Panc1 (cell line): Measurements from ENCODE around the gene MED9. TPM values are rescaled to one million over a fixed set of nuclear protein-coding genes. Genes with fewer than 3 reads are reported as not detected.

Source experiments
- ATAC-seq: fragments of 200-7000 bp; cut with Tn5 transposase; 2 replicates; pipeline ENCODE4 v1.9.1; 2020; ENCODE audit warnings: mild to moderate bottlenecking, moderate library complexity
- BruUV-seq: library from RNA; stranded (reverse); fragments of 400-500 nt; replicated peaks from 2 replicates; lab custom pipeline; 2021; lab: Mats Ljungman, UMichigan
- CTCF ChIA-PET: fragments of 300-600 bp; sonication (Branson Sonifier 250); formaldehyde crosslinking; loops from one replicate; lab custom pipeline; 2022; ENCODE audit warnings: antibody characterized with exemption; lab: Charles Lee
- POLR2A ChIA-PET: fragments of 300-600 bp; sonication (Branson Sonifier 250); formaldehyde crosslinking; loops from one replicate; lab custom pipeline; 2022; ENCODE audit warnings: antibody characterized with exemption; lab: Charles Lee
- DNase-seq: peaks from one replicate; pipeline ENCODE4 v3.0.0-alpha.2; 2010; ENCODE audit warnings: low read depth, low spot score
- H3K27ac ChIP-seq: 2 replicates; pipeline ENCODE4 v1.5.1; 2011; ENCODE audit warnings: mild to moderate bottlenecking, low read length, inconsistent platforms
- H3K27me3 ChIP-seq: fragments of 200-500 bp; sonication (Bioruptor generic); 2 replicates; pipeline ENCODE4 v1.6.0; 2014; ENCODE audit warnings: low read length, inconsistent platforms; ENCODE audit not compliant: control insufficient read depth, insufficient read depth
- H3K36me3 ChIP-seq: fragments of 200-500 bp; sonication (Bioruptor generic); 2 replicates; pipeline ENCODE4 v1.5.1; 2014; ENCODE audit warnings: inconsistent platforms, mild to moderate bottlenecking, low read length, moderate library complexity; ENCODE audit not compliant: control insufficient read depth, insufficient read depth
- H3K4me1 ChIP-seq: 2 replicates; pipeline ENCODE4 v1.5.1; 2011; ENCODE audit warnings: inconsistent platforms, mild to moderate bottlenecking, low read length, moderate library complexity; ENCODE audit not compliant: control insufficient read depth, insufficient read depth
- H3K4me3 ChIP-seq, 2 experiments: 2 replicates each; pipeline ENCODE4 v1.5.1; 2011 to 2012; ENCODE audit warnings: low read depth in 2 of 2, low read length in 2 of 2, mild to moderate bottlenecking in 2 of 2, inconsistent platforms in 1 of 2, moderate library complexity in 1 of 2
- H3K9me3 ChIP-seq: fragments of 200-500 bp; sonication (Bioruptor generic); 2 replicates; pipeline ENCODE4 v1.5.1; 2014; ENCODE audit warnings: low read depth, mild to moderate bottlenecking, inconsistent platforms, low read length, moderate library complexity; ENCODE audit not compliant: control insufficient read depth, insufficient read depth
- POLR2AphosphoS5 ChIP-seq: IDR thresholded peaks from 2 replicates; pipeline ENCODE4 v1.6.1; 2012; ENCODE audit warnings: mild to moderate bottlenecking, low read depth, low read length, moderate library complexity
- SIN3A ChIP-seq: IDR thresholded peaks from 2 replicates; pipeline ENCODE4 v1.6.1; 2012; ENCODE audit warnings: low read depth, mild to moderate bottlenecking, low read length, moderate library complexity, borderline replicate concordance; ENCODE audit not compliant: insufficient read depth
- TCF7L2 ChIP-seq: IDR thresholded peaks from 2 replicates; pipeline ENCODE4 v1.6.1; 2011; ENCODE audit warnings: mild to moderate bottlenecking, low read depth, low read length, inconsistent platforms
- in situ Hi-C: cut with HindIII; loops from 2 replicates; pipeline ENCODE4 v1.10.0; 2016; ENCODE audit warnings: low sequenced_read_pairs, low pct_unique_long_range_greater_than_20kb
- intact Hi-C: fragments of 100-400 bp; cut with micrococcal nuclease; formaldehyde crosslinking; loops from one replicate; pipeline ENCODE4 v1.10.0; 2022; ENCODE audit not compliant: unreplicated experiment
- total RNA-seq: library from RNA; stranded (reverse); gene quantifications from one replicate; pipeline ENCODE4 v1.2.1, GENCODE V29; 2021; ENCODE audit not compliant: unreplicated experiment
- TF ChIP-seq, protein P1 (sequence below), 2 experiments: IDR thresholded peaks; 2 replicates each; pipeline ENCODE4 v1.6.1; 2011 to 2012; ENCODE audit warnings: low read depth in 2 of 2, control low read depth in 1 of 2, low read length in 1 of 2, mild to moderate bottlenecking in 1 of 2, moderate library complexity in 1 of 2; ENCODE audit not compliant: insufficient read depth in 1 of 2
- TF ChIP-seq, protein P2 (sequence below): fragments of 450-650 bp; IDR thresholded peaks from 2 replicates; pipeline ENCODE4 v1.5.1; 2017; ENCODE audit warnings: mild to moderate bottlenecking

MED9 gene
- total RNA-seq, 1 experiment from 2014 or later: 11.1 TPM

DNA sequence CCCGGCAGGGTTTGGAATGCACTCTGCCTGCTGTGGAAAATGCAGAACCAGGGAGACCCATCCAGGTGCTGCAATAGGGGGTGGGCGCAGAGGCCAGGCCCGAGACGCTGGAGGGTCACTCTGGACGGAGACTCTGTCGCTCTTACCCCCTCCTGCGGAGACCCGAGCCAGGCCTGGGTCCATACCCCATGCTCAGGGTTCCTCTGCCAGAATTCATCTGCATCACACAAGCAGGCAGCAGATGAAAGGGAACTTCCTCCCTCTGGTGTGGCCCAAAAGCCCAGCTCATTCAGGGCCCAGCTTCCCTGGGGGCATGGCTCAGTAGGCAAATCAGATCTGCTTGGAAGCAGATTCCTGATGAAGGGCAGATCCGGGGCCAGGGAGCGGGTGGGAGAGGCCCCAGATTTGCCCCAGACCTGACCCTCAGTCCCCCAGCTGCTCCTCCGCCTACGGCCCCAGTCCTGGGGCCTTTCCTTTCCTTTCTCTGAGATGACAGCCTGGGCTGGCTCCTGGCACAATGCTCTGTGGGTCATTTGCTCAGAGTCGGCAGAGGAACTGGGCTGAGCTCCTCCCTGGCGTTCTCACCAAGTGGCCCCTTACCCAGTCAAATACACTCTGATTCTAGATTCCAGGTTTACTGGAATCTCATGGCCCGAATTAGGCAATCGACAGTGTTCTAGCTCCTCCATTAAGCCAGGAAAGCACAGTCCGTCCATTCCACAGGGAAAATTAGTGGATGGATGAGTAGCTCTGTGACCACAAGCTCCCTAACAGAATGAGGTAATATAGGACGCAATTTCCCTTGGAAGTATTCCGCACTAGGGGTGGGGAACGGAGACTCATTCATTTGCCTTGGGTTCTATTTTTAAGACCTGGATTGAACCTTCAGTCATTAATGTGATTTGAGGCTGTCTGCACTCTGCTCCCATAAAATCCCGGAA lies 38.5 kb downstream of the MED9 start:
- POLR2A ChIA-PET: interaction anchor here (0.8 kb wide), 1 partner anchor 12 kb away, joined by 4 read pairs; no protein-coding TSS in a partner anchor
- CTCF ChIA-PET: no interaction called here
- H3K27ac ChIP-seq: no peak overlapping the region
- no peak overlapping the region for H3K4me3 ChIP-seq
- BruUV-seq: no TSS peak
- no peaks in the 10 kb centered on the region for H3K36me3 ChIP-seq
- ATAC-seq: no peak
- H3K27me3 ChIP-seq: no peaks in the 10 kb centered on the region
- H3K9me3 ChIP-seq: no peaks in the 10 kb centered on the region
- intact Hi-C loops: no loop called here
- TF ChIP-seq, protein P1, sequence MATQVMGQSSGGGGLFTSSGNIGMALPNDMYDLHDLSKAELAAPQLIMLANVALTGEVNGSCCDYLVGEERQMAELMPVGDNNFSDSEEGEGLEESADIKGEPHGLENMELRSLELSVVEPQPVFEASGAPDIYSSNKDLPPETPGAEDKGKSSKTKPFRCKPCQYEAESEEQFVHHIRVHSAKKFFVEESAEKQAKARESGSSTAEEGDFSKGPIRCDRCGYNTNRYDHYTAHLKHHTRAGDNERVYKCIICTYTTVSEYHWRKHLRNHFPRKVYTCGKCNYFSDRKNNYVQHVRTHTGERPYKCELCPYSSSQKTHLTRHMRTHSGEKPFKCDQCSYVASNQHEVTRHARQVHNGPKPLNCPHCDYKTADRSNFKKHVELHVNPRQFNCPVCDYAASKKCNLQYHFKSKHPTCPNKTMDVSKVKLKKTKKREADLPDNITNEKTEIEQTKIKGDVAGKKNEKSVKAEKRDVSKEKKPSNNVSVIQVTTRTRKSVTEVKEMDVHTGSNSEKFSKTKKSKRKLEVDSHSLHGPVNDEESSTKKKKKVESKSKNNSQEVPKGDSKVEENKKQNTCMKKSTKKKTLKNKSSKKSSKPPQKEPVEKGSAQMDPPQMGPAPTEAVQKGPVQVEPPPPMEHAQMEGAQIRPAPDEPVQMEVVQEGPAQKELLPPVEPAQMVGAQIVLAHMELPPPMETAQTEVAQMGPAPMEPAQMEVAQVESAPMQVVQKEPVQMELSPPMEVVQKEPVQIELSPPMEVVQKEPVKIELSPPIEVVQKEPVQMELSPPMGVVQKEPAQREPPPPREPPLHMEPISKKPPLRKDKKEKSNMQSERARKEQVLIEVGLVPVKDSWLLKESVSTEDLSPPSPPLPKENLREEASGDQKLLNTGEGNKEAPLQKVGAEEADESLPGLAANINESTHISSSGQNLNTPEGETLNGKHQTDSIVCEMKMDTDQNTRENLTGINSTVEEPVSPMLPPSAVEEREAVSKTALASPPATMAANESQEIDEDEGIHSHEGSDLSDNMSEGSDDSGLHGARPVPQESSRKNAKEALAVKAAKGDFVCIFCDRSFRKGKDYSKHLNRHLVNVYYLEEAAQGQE (IDR thresholded peaks at IDR 0.05; ENCODE audit: insufficient read depth in 1 of 2, low read depth in 2 of 2, low read length in 1 of 2): no peak
- TF ChIP-seq, protein P2, sequence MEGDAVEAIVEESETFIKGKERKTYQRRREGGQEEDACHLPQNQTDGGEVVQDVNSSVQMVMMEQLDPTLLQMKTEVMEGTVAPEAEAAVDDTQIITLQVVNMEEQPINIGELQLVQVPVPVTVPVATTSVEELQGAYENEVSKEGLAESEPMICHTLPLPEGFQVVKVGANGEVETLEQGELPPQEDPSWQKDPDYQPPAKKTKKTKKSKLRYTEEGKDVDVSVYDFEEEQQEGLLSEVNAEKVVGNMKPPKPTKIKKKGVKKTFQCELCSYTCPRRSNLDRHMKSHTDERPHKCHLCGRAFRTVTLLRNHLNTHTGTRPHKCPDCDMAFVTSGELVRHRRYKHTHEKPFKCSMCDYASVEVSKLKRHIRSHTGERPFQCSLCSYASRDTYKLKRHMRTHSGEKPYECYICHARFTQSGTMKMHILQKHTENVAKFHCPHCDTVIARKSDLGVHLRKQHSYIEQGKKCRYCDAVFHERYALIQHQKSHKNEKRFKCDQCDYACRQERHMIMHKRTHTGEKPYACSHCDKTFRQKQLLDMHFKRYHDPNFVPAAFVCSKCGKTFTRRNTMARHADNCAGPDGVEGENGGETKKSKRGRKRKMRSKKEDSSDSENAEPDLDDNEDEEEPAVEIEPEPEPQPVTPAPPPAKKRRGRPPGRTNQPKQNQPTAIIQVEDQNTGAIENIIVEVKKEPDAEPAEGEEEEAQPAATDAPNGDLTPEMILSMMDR: no peak
- TF ChIP-seq POLR2AphosphoS5: no peak
- no peak for TF ChIP-seq TCF7L2
- TF ChIP-seq SIN3A: no peak
- no peak for DNase-seq
- in situ Hi-C loops: no loop called here
- H3K4me1 ChIP-seq: peaks cover 8% of the 10 kb centered on the region

DNA sequence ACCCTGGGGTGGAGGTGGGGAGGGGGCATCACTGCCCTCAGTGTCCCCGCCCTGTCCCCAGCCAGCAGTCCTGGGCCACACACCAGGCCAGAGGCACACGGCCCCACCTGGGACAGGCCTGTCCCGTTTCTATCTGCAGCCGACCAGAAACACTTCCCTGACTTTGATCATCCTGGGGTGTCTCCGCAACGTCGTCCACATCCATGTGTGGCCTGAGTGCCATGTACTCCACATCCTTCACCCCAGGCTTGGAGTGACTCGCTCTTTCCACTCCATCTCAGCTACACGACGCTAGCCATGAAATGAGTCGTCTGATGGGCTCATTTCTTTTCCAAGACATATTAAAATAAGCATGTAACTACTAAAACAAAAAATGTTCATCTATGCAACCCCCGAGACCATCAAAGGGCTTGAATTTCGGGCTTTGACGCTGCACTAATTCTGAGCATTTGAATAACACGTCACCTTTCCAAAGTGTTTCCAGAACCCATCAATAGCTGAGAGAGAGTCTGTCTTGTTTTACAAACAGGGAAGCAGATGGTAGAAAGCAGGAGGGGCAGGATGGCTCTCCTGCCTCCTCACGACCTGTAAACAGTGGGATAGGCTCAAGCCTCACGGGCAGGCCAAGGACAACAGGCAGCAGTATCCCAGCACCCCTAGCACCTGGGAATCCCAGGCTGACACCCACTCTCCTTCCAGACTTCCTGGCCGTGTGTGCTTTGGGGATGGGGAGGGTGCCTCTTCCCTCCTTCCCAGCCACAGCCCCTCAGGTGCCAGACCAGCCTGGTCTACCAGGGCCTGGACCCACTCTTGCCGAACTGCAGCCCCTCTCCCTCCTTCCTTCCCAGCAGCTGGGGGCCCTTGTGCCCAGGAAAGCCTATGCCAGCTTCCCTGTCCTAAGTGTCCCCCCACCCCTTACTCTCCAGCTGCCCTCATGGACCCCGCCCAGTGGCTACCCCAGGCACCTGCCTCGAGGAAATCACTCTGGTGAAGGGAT lies 39.4 kb downstream of the MED9 start:
- Histone ChIP-seq H3K9me3 (no peaks in the 10 kb centered on the region), H3K27ac (no peak overlapping the region), H3K27me3 (no peaks in the 10 kb centered on the region), H3K4me3 (no peak overlapping the region), H3K36me3 (no peaks in the 10 kb centered on the region), H3K4me1 (peaks cover 8% of the 10 kb centered on the region)
- ATAC-seq: no peak
- CTCF ChIA-PET: no interaction called here
- intact Hi-C loops: no loop called here
- TF ChIP-seq SIN3A: no peak
- TF ChIP-seq, protein P2: no peak
- TF ChIP-seq, protein P1 (IDR thresholded peaks at IDR 0.05; ENCODE audit: insufficient read depth in 1 of 2, low read depth in 2 of 2, low read length in 1 of 2): no peak
- TF ChIP-seq TCF7L2: no peak
- TF ChIP-seq POLR2AphosphoS5: no peak
- no TSS peak for BruUV-seq
- POLR2A ChIA-PET: no interaction called here
- DNase-seq: no peak
- in situ Hi-C loops: no loop called here
